CD14-positive monocyte (primary cell): ENCODE data around the gene SHB. TPM values are rescaled to one million over a fixed set of nuclear protein-coding genes. Genes with fewer than 3 reads are reported as not detected.
"Not testable (repeated sequence)": the region's sequence is repeated elsewhere in the genome, so short reads cannot be mapped to it uniquely, and the experiment has no call there.

Source experiments
- DNase-seq, 3 donors: peaks; one replicate each; pipeline ENCODE4 v3.0.0-alpha.2; 2011 to 2022
- H2AFZ ChIP-seq: 2 replicates; pipeline ENCODE4 v1.6.0; 2012; ENCODE audit warnings: mild to moderate bottlenecking, low read depth, low read length, inconsistent platforms; ENCODE audit not compliant: insufficient read depth, poor library complexity, severe bottlenecking
- H3K27ac ChIP-seq, 2 donors: 1 replicate in 1 of 2; 2 replicates in 1 of 2; pipeline ENCODE4 v1.5.1; 2012 to 2013; ENCODE audit warnings: low read length in 2 of 2, control low read depth in 1 of 2, inconsistent platforms in 1 of 2, low read depth in 1 of 2, mild to moderate bottlenecking in 1 of 2
- H3K27me3 ChIP-seq, 2 donors: one replicate each; pipeline versions ENCODE4 v1.6.0 to v1.6.1; 2011 to 2013; ENCODE audit warnings: low read length in 2 of 2; ENCODE audit not compliant: control insufficient read depth in 2 of 2, insufficient read depth in 2 of 2
- H3K36me3 ChIP-seq, 2 donors: replicated peaks in 1 of 2; 1 replicate in 1 of 2; 2 replicates in 1 of 2; pipeline versions ENCODE4 v1.5.1 to v1.6.1; 2012 to 2013; ENCODE audit warnings: low read length in 2 of 2, control low read depth in 1 of 2, inconsistent platforms in 1 of 2, mild to moderate bottlenecking in 1 of 2; ENCODE audit not compliant: insufficient read depth in 2 of 2, control insufficient read depth in 1 of 2
- H3K4me1 ChIP-seq, 2 donors: 1 replicate in 1 of 2; 2 replicates in 1 of 2; pipeline versions ENCODE4 v1.5.1 to v1.6.1; 2012 to 2013; ENCODE audit warnings: low read length in 2 of 2, control low read depth in 1 of 2, inconsistent platforms in 1 of 2, mild to moderate bottlenecking in 1 of 2, moderate library complexity in 1 of 2; ENCODE audit not compliant: insufficient read depth in 2 of 2, control insufficient read depth in 1 of 2
- H3K4me2 ChIP-seq: replicated peaks from 2 replicates; pipeline ENCODE3; 2012; ENCODE audit warnings: low read length, moderate library complexity, mild to moderate bottlenecking; ENCODE audit not compliant: poor library complexity, severe bottlenecking; ENCODE audit errors: extremely low read depth
- H3K4me3 ChIP-seq, 3 experiments: fragments of 200-600 bp in 1 of 3; sonication (generic) in 1 of 3; replicated peaks in 1 of 3; 1 replicate in 2 of 3; 2 replicates in 1 of 3; pipeline ENCODE4 v1.5.1; 2011 to 2013; ENCODE audit warnings: low read length in 3 of 3, mild to moderate bottlenecking in 3 of 3, control low read depth in 2 of 3, low read depth in 2 of 3, inconsistent platforms in 1 of 3, moderate library complexity in 1 of 3
- H3K79me2 ChIP-seq: 2 replicates; pipeline ENCODE4 v1.6.0; 2012; ENCODE audit warnings: mild to moderate bottlenecking, control low read depth, inconsistent platforms, low read length, moderate library complexity; ENCODE audit not compliant: insufficient read depth
- H3K9ac ChIP-seq: 2 replicates; pipeline ENCODE4 v1.6.0; 2017; ENCODE audit warnings: low read length, mild to moderate bottlenecking; ENCODE audit not compliant: insufficient read depth, poor library complexity, severe bottlenecking
- H3K9me3 ChIP-seq, 2 donors: replicated peaks in 1 of 2; 1 replicate in 1 of 2; 2 replicates in 1 of 2; pipeline versions ENCODE4 v1.5.1 to v1.6.1; 2012 to 2013; ENCODE audit warnings: low read length in 2 of 2, control low read depth in 1 of 2; ENCODE audit not compliant: control insufficient read depth in 1 of 2, insufficient read depth in 1 of 2
- H4K20me1 ChIP-seq: 2 replicates; pipeline ENCODE4 v1.6.0; 2012; ENCODE audit warnings: mild to moderate bottlenecking, low read length, control low read depth, moderate library complexity; ENCODE audit not compliant: insufficient read depth
- H3K27ac Mint-ChIP-seq, 7 donors: one replicate each; pipeline ENCODE4 v1.8.0; 2020; ENCODE audit warnings: mild to moderate bottlenecking in 7 of 7, mixed read lengths in 7 of 7, moderate library complexity in 6 of 7, inconsistent platforms in 2 of 7
- H3K27me3 Mint-ChIP-seq, 3 donors: one replicate each; pipeline ENCODE4 v1.8.0; 2021 to 2022; ENCODE audit warnings: low read depth in 3 of 3, mild to moderate bottlenecking in 3 of 3, mixed read lengths in 3 of 3, moderate library complexity in 3 of 3, inconsistent platforms in 1 of 3
- H3K36me3 Mint-ChIP-seq, 2 donors: one replicate each; pipeline ENCODE4 v1.8.0; 2020; ENCODE audit warnings: mixed read lengths in 2 of 2, inconsistent platforms in 1 of 2, mild to moderate bottlenecking in 1 of 2
- H3K4me1 Mint-ChIP-seq: one replicate; pipeline ENCODE4 v1.8.0; 2020; ENCODE audit warnings: mild to moderate bottlenecking, mixed read lengths
- H3K4me3 Mint-ChIP-seq, 2 donors: one replicate each; pipeline ENCODE4 v1.8.0; 2020; ENCODE audit warnings: mild to moderate bottlenecking in 2 of 2, mixed read lengths in 2 of 2, moderate library complexity in 1 of 2
- H3K9me3 Mint-ChIP-seq, 7 donors: one replicate each; pipeline ENCODE4 v1.8.0; 2020 to 2022; ENCODE audit warnings: mixed read lengths in 7 of 7, mild to moderate bottlenecking in 6 of 7, moderate library complexity in 6 of 7, inconsistent platforms in 2 of 7
- CTCF ChIP-seq: fragments of 200-600 bp; IDR thresholded peaks from one replicate; pipeline ENCODE4 v1.8.0; 2022; ENCODE audit warnings: antibody characterized with exemption, mild to moderate bottlenecking
- WGBS: methylation state at CpG from one replicate; pipeline ENCODE4 v1.1.5; 2013; ENCODE audit warnings: missing lambda C conversion rate; ENCODE audit not compliant: insufficient coverage; 5-methylcytosine and 5-hydroxymethylcytosine counted together
- intact Hi-C, 2 donors: fragments of 100-400 bp; cut with micrococcal nuclease; formaldehyde crosslinking; loops; one replicate each; pipeline versions ENCODE4 v1.15.0 to v1.15.1; 2023
- polyA plus RNA-seq, 3 donors: library from polyadenylated mRNA; depleted of rRNA in 1 of 3; unstranded in 2 of 3; stranded (reverse) in 1 of 3; fragments of 300-500 nt in 2 of 3; fragments of >200 nt in 1 of 3; fragmentation: Illumina TruSeq in 2 of 3; gene quantifications; 1 replicate in 2 of 3; 2 replicates in 1 of 3; pipeline ENCODE4 v1.2.3, GENCODE V29; 2012 to 2021

The SHB gene
- polyA plus RNA-seq, 3 donors, result 0.27 to 1.3 (median 0.31) TPM

- H3K4me3 Mint-ChIP-seq, result no peak overlapping the region
These were observed 177.0 kb downstream of the SHB start for GRCh38 chr9:37892063-37892462.

GRCh38 chr9:37891042-37891441, 178.0 kb downstream of the SHB start:
- Histone ChIP-seq H4K20me1 (peaks cover 17% of the 10 kb centered on the region), H3K79me2 (peaks cover 14% of the 10 kb centered on the region), H3K36me3 (peaks cover 28 to 57% of the 10 kb centered on the region in 2 donors)
- H3K9me3 ChIP-seq, H3K27me3 ChIP-seq, H3K27ac ChIP-seq, DNase-seq, intact Hi-C loops, H3K27ac Mint-ChIP-seq, H3K4me1 ChIP-seq, H3K9ac ChIP-seq, H3K4me3 Mint-ChIP-seq, H3K27me3 Mint-ChIP-seq, H3K4me3 ChIP-seq, H2AFZ ChIP-seq, H3K4me2 ChIP-seq, H3K9me3 Mint-ChIP-seq: not testable (repeated sequence)
- peaks cover 14% of the 10 kb centered on the region for H3K4me1 Mint-ChIP-seq
- H3K36me3 Mint-ChIP-seq, result peaks cover 45 to 50% of the 10 kb centered on the region in 2 donors
- WGBS, result 100% methylated on average over 1 of the region's 17 CpGs

More at GRCh38 chr9:37892063-37892462, 177.0 kb downstream of the SHB start:
- H3K27ac ChIP-seq, result no peak overlapping the region
- Mint-ChIP-seq H3K9me3 (no peaks in the 10 kb centered on the region), H3K36me3 (peaks cover 52 to 53% of the 10 kb centered on the region in 2 donors), H3K27ac (no peak overlapping the region), H3K4me1 (peaks cover 14% of the 10 kb centered on the region), H3K27me3 (peaks cover 0 to 1% (median 0%) of the 10 kb centered on the region in 3 donors)
- intact Hi-C loops, result no loop called here
- peaks cover 38 to 62% of the 10 kb centered on the region in 2 donors for H3K36me3 ChIP-seq
- 77% methylated on average over 4 of the region's 8 CpGs for WGBS
- H3K9me3 ChIP-seq, result no peaks in the 10 kb centered on the region
- peaks cover 17% of the 10 kb centered on the region for H4K20me1 ChIP-seq
- no peaks in the 10 kb centered on the region for H3K27me3 ChIP-seq
- no peak for TF ChIP-seq CTCF
- H3K9ac ChIP-seq, result no peak overlapping the region
- DNase-seq, result no peak
- H3K79me2 ChIP-seq, result peaks cover 14% of the 10 kb centered on the region
- H2AFZ ChIP-seq, result no peak overlapping the region
- no peak overlapping the region for H3K4me2 ChIP-seq
- peaks cover 8 to 9% of the 10 kb centered on the region in 2 donors for H3K4me1 ChIP-seq
- H3K4me3 ChIP-seq, result no peak overlapping the region
